Measurements from ENCODE around the gene POLR2E.

POLR2E gene

DNA sequence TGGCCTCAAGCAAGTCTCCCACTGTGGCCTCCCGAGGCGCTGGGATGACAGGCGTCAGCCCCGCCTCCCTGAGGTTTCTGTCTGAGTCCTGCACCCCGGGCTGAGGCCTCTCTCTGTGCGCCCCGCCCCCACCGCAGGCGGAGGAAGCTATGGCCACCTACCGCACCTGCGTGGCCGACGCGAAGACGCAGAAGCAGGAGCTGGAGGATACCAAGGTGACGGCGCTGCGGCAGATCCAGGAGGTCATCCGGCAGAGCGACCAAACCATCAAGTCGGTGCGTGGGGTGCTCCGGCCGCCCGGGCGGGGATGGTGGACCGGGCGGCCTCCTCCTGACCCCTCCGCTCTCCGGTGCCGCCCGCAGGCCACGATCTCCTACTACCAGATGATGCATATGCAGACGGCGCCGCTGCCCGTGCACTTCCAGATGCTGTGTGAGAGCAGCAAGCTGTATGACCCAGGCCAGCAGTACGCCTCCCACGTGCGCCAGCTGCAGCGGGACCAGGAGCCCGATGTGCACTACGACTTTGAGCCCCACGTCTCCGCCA is 15.5 kb downstream of the POLR2E start:
- no peak overlapping the region for H3K4me3 ChIP-seq (ENCODE audit: severe bottlenecking)
- TF ChIP-seq, protein P1, sequence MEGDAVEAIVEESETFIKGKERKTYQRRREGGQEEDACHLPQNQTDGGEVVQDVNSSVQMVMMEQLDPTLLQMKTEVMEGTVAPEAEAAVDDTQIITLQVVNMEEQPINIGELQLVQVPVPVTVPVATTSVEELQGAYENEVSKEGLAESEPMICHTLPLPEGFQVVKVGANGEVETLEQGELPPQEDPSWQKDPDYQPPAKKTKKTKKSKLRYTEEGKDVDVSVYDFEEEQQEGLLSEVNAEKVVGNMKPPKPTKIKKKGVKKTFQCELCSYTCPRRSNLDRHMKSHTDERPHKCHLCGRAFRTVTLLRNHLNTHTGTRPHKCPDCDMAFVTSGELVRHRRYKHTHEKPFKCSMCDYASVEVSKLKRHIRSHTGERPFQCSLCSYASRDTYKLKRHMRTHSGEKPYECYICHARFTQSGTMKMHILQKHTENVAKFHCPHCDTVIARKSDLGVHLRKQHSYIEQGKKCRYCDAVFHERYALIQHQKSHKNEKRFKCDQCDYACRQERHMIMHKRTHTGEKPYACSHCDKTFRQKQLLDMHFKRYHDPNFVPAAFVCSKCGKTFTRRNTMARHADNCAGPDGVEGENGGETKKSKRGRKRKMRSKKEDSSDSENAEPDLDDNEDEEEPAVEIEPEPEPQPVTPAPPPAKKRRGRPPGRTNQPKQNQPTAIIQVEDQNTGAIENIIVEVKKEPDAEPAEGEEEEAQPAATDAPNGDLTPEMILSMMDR (IDR thresholded peaks at IDR 0.05; ENCODE audit: poor library complexity, severe bottlenecking): no peak
- ATAC-seq (ENCODE audit: low read depth) (no peak), DNase-seq (ENCODE audit: low spot score) (peak; percentile 63)
- no peaks in the 10 kb centered on the region for H3K9me3 ChIP-seq (ENCODE audit: severe bottlenecking)
- H3K27ac ChIP-seq (ENCODE audit: poor library complexity, severe bottlenecking): no peak overlapping the region
- H3K27me3 ChIP-seq (ENCODE audit: insufficient read depth, poor library complexity, severe bottlenecking): no peaks in the 10 kb centered on the region
- H3K4me1 ChIP-seq (ENCODE audit: insufficient read depth, poor library complexity, severe bottlenecking): peaks cover 3% of the 10 kb centered on the region
- no peaks in the 10 kb centered on the region for H3K36me3 ChIP-seq (ENCODE audit: low read depth)

- Histone ChIP-seq H3K4me1 (ENCODE audit: insufficient read depth, poor library complexity, severe bottlenecking) (peaks cover 3% of the 10 kb centered on the region), H3K4me3 (ENCODE audit: severe bottlenecking) (no peak overlapping the region), H3K27ac (ENCODE audit: poor library complexity, severe bottlenecking) (no peak overlapping the region), H3K27me3 (ENCODE audit: insufficient read depth, poor library complexity, severe bottlenecking) (no peaks in the 10 kb centered on the region), H3K36me3 (ENCODE audit: low read depth) (no peaks in the 10 kb centered on the region), H3K9me3 (ENCODE audit: severe bottlenecking) (no peaks in the 10 kb centered on the region)
- ATAC-seq (ENCODE audit: low read depth) (peak; percentile 30; the same call in 2 of the 3 replicates), DNase-seq (ENCODE audit: low spot score) (peak; percentile 62)
- TF ChIP-seq, protein P1 (IDR thresholded peaks at IDR 0.05; ENCODE audit: poor library complexity, severe bottlenecking): no peak
These were observed 18.2 kb downstream of the POLR2E start for GRCh38 chr19:1076951-1077350.

DNA sequence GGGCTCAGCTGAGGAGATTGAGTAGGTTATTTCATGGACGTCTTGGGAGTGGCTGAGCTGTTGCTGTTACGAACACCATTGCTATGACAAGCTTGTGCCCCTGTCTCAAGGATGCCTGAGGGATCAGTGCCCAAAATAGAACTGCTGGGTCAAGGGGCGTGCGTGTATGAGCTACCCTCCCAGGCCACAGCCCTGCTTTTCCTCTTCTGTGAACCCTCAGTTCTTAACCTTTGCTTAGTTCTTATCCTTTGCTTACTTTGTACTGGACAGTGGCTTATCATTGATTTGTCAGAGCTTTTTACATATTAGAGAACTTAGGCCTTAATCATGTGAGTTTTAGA is 19.2 kb downstream of the POLR2E start:
- H3K27ac ChIP-seq (ENCODE audit: poor library complexity, severe bottlenecking): no peak overlapping the region
- ATAC-seq (ENCODE audit: low read depth): no peak
- no peaks in the 10 kb centered on the region for H3K4me1 ChIP-seq (ENCODE audit: insufficient read depth, poor library complexity, severe bottlenecking)
- H3K4me3 ChIP-seq (ENCODE audit: severe bottlenecking): no peak overlapping the region
- DNase-seq (ENCODE audit: low spot score): no peak
- no peaks in the 10 kb centered on the region for H3K9me3 ChIP-seq (ENCODE audit: severe bottlenecking)
- peaks cover under 1% of the 10 kb centered on the region for H3K27me3 ChIP-seq (ENCODE audit: insufficient read depth, poor library complexity, severe bottlenecking)
- H3K36me3 ChIP-seq (ENCODE audit: low read depth): no peaks in the 10 kb centered on the region
- TF ChIP-seq, protein P1 (IDR thresholded peaks at IDR 0.05; ENCODE audit: poor library complexity, severe bottlenecking): no peak

- ATAC-seq (ENCODE audit: low read depth): peak; percentile 45
- no peaks in the 10 kb centered on the region for H3K4me1 ChIP-seq (ENCODE audit: insufficient read depth, poor library complexity, severe bottlenecking)
- no peaks in the 10 kb centered on the region for H3K9me3 ChIP-seq (ENCODE audit: severe bottlenecking)
- TF ChIP-seq, protein P1 (IDR thresholded peaks at IDR 0.05; ENCODE audit: poor library complexity, severe bottlenecking): no peak
- peak; percentile 88 for DNase-seq (ENCODE audit: low spot score)
- H3K27ac ChIP-seq (ENCODE audit: poor library complexity, severe bottlenecking): peak overlapping the region; percentile 31
- H3K36me3 ChIP-seq (ENCODE audit: low read depth): no peaks in the 10 kb centered on the region
- H3K4me3 ChIP-seq (ENCODE audit: severe bottlenecking): peak overlapping the region; percentile 24
- H3K27me3 ChIP-seq (ENCODE audit: insufficient read depth, poor library complexity, severe bottlenecking): peaks cover 6% of the 10 kb centered on the region
These were observed 20.5 kb downstream of the POLR2E start for GRCh38 chr19:1074544-1075283.

DNA sequence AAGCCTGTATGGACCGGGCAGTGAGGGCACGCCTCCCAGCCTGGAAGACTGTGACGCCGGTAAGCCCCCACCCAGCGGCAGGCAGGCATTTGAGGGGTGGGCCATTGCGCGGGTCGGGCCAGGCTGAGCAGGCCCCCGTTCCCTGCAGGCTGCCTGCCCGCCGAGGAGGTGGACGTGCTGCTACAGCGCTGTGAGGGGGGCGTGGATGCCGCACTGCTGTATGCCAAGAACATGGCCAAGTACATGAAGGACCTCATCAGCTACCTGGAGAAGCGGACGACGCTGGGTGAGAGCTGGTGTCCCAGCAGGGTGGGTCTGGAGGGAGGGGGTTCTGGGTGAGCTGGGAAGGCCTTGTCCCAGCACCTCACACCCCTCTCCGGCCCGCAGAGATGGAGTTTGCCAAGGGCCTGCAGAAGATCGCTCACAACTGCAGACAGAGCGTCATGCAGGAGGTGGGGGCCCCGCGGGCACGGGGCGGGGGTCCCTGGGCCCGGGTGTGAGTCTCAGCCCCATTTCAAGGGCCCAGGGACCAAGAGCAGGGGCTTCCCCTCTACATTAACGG is 21.1 kb downstream of the POLR2E start:
- DNase-seq (ENCODE audit: low spot score) (peak; percentile 58), ATAC-seq (ENCODE audit: low read depth) (0 out of 3 replicates have a peak, but pooled peaks have one; percentile 11)
- TF ChIP-seq, protein P1 (IDR thresholded peaks at IDR 0.05; ENCODE audit: poor library complexity, severe bottlenecking): no peak
- H3K27me3 ChIP-seq (ENCODE audit: insufficient read depth, poor library complexity, severe bottlenecking): peaks cover 6% of the 10 kb centered on the region
- H3K4me3 ChIP-seq (ENCODE audit: severe bottlenecking): no peak overlapping the region
- H3K36me3 ChIP-seq (ENCODE audit: low read depth): no peaks in the 10 kb centered on the region
- no peaks in the 10 kb centered on the region for H3K9me3 ChIP-seq (ENCODE audit: severe bottlenecking)
- peak overlapping the region; percentile 31 for H3K27ac ChIP-seq (ENCODE audit: poor library complexity, severe bottlenecking)
- no peaks in the 10 kb centered on the region for H3K4me1 ChIP-seq (ENCODE audit: insufficient read depth, poor library complexity, severe bottlenecking)
